ENCODE results near the gene TUB.

The TUB gene

GRCh38 chr11:8070417-8071115 lies 10.4 kb upstream of the TUB start:
- no peak for DNase-seq

GRCh38 chr11:8071616-8072581 lies 9.1 kb upstream of the TUB start:
- no peak for DNase-seq

- no peak for DNase-seq
These were observed 5.8 kb upstream of the TUB start for GRCh38 chr11:8075119-8075726.

GRCh38 chr11:8079111-8079675 lies 1.8 kb upstream of the TUB start:
- no peak for DNase-seq

GRCh38 chr11:8080069-8080670 lies 841 bp upstream of the TUB start:
- no peak for DNase-seq

GRCh38 chr11:8081591-8082250 lies 710 bp downstream of the TUB start:
- no peak for DNase-seq

- DNase-seq: no peak
These were observed 1.5 kb downstream of the TUB start for GRCh38 chr11:8082391-8083087.

- no peak for DNase-seq
These were observed 2.0 kb downstream of the TUB start for GRCh38 chr11:8083088-8083395.

- no peak for DNase-seq
These were observed 2.9 kb downstream of the TUB start for GRCh38 chr11:8083871-8084281.

GRCh38 chr11:8084352-8084751 lies 3.3 kb downstream of the TUB start:
- DNase-seq: no peak

- DNase-seq: no peak
These were observed 4.1 kb downstream of the TUB start for GRCh38 chr11:8085011-8085645.

GRCh38 chr11:8086001-8086479 lies 5.0 kb downstream of the TUB start:
- DNase-seq: no peak

- DNase-seq: no peak
These were observed 5.6 kb downstream of the TUB start for GRCh38 chr11:8086571-8086970.

GRCh38 chr11:8087185-8087584 lies 6.2 kb downstream of the TUB start:
- DNase-seq: no peak

GRCh38 chr11:8087756-8088155 lies 6.7 kb downstream of the TUB start:
- no peak for DNase-seq

GRCh38 chr11:8089791-8090510 lies 8.9 kb downstream of the TUB start:
- no peak for DNase-seq

GRCh38 chr11:8090756-8091155 lies 9.7 kb downstream of the TUB start:
- DNase-seq: peak; percentile 52 to 59

- peak in 1 of 2 experiments; percentile 12 for DNase-seq
These were observed 10.7 kb downstream of the TUB start for GRCh38 chr11:8091721-8092120.

- peak; percentile 63 to 65 for DNase-seq
These were observed 11.8 kb downstream of the TUB start for GRCh38 chr11:8092587-8093424.
